PC-3 (cell line): ENCODE measurements around the gene AUTS2. TPM values are rescaled to one million over a fixed set of nuclear protein-coding genes. Genes with fewer than 3 reads are reported as not detected.

Experiments used
- ATAC-seq: fragments of 200-7000 bp; cut with Tn5 transposase; 2 replicates; pipeline ENCODE4 v1.9.1; 2020; ENCODE audit warnings: mild to moderate bottlenecking, moderate library complexity
- BruUV-seq: library from RNA; stranded (reverse); fragments of 400-500 nt; replicated peaks from 2 replicates; lab custom pipeline; 2021; lab: Mats Ljungman, UMichigan
- CTCF ChIA-PET: fragments of 300-600 bp; sonication (Branson Sonifier 250); formaldehyde crosslinking; loops from one replicate; lab custom pipeline; 2022; ENCODE audit warnings: antibody characterized with exemption; lab: Charles Lee
- POLR2A ChIA-PET: fragments of 300-600 bp; sonication (Branson Sonifier 250); formaldehyde crosslinking; loops from one replicate; lab custom pipeline; 2022; ENCODE audit warnings: antibody characterized with exemption; ENCODE audit not compliant: unreplicated experiment; lab: Charles Lee
- DNase-seq: peaks from one replicate; pipeline ENCODE4 v3.0.0-alpha.2; 2015
- H2AFZ ChIP-seq: fragments of 300-600 bp; sonication (generic); 2 replicates; pipeline ENCODE4 v1.6.0; 2016; ENCODE audit warnings: antibody characterized with exemption, low read length
- H3F3A ChIP-seq: fragments of 300-600 bp; sonication (generic); one replicate; pipeline ENCODE4 v1.6.0; 2017; ENCODE audit warnings: antibody characterized with exemption, low read length, control low read depth, mild to moderate bottlenecking; ENCODE audit not compliant: unreplicated experiment
- H3K27ac ChIP-seq: fragments of 300-600 bp; sonication (generic); 2 replicates; pipeline ENCODE4 v1.5.1; 2016; ENCODE audit warnings: mild to moderate bottlenecking, low read length
- H3K27me3 ChIP-seq: fragments of 300-600 bp; sonication (generic); 2 replicates; pipeline ENCODE4 v1.6.1; 2016; ENCODE audit warnings: low read length, mixed read lengths
- H3K36me3 ChIP-seq: fragments of 300-600 bp; sonication (generic); 2 replicates; pipeline ENCODE4 v1.6.1; 2016; ENCODE audit warnings: low read depth, mixed run types, low read length, mixed read lengths
- H3K4me1 ChIP-seq: fragments of 300-600 bp; sonication (generic); 2 replicates; pipeline ENCODE4 v1.5.1; 2016; ENCODE audit warnings: low read length; ENCODE audit not compliant: insufficient read depth
- H3K4me2 ChIP-seq: fragments of 300-600 bp; sonication (generic); 2 replicates; pipeline ENCODE4 v1.6.0; 2016; ENCODE audit warnings: low read length
- H3K4me3 ChIP-seq: fragments of 300-600 bp; sonication (generic); 2 replicates; pipeline ENCODE4 v1.5.1; 2016; ENCODE audit warnings: mild to moderate bottlenecking, low read length, mixed read lengths
- H3K79me2 ChIP-seq: fragments of 300-600 bp; sonication (generic); 2 replicates; pipeline ENCODE4 v1.6.1; 2017; ENCODE audit warnings: low read length, mixed read lengths
- H3K9ac ChIP-seq: fragments of 300-600 bp; sonication (generic); 2 replicates; pipeline ENCODE4 v1.6.0; 2016; ENCODE audit warnings: mild to moderate bottlenecking, low read length
- H3K9me2 ChIP-seq: fragments of 300-600 bp; sonication (generic); replicated peaks from 2 replicates; pipeline ENCODE4 v1.6.1; 2016; ENCODE audit warnings: mixed run types, low read length, mixed read lengths
- H3K9me3 ChIP-seq: fragments of 300-600 bp; sonication (generic); 2 replicates; pipeline ENCODE4 v1.6.1; 2016; ENCODE audit warnings: low read length, mixed read lengths
- H4K20me1 ChIP-seq: fragments of 300-600 bp; sonication (generic); 2 replicates; pipeline ENCODE4 v1.6.1; 2016; ENCODE audit warnings: low read length, mixed read lengths
- EZH2 ChIP-seq: fragments of 300-600 bp; sonication (generic); IDR thresholded peaks from one replicate; pipeline ENCODE4 v1.6.1; 2017; ENCODE audit warnings: antibody characterized with exemption, mild to moderate bottlenecking, low read length; ENCODE audit not compliant: unreplicated experiment
- EZH2phosphoT487 ChIP-seq: fragments of 300-600 bp; sonication (generic); IDR thresholded peaks from 2 replicates; pipeline ENCODE4 v1.6.1; 2018; ENCODE audit warnings: mild to moderate bottlenecking, antibody characterized with exemption, low read length, borderline replicate concordance
- intact Hi-C: fragments of 100-400 bp; cut with micrococcal nuclease; formaldehyde crosslinking; loops from 2 replicates; pipeline ENCODE4 v1.9.0; 2023
- total RNA-seq: library from RNA; depleted of rRNA; stranded (reverse); fragments of >200 nt; gene quantifications from 2 replicates; pipeline ENCODE4 v1.2.3, GENCODE V29; 2014
- TF ChIP-seq, protein P1 (sequence below): fragments of 300-600 bp; sonication (generic); conservative IDR thresholded peaks from 2 replicates; pipeline ENCODE4 v1.5.1; 2017; ENCODE audit warnings: antibody characterized with exemption, low read depth, mild to moderate bottlenecking, low read length

The AUTS2 gene
- total RNA-seq, 1 experiment from 2014 or later: not detected

DNA sequence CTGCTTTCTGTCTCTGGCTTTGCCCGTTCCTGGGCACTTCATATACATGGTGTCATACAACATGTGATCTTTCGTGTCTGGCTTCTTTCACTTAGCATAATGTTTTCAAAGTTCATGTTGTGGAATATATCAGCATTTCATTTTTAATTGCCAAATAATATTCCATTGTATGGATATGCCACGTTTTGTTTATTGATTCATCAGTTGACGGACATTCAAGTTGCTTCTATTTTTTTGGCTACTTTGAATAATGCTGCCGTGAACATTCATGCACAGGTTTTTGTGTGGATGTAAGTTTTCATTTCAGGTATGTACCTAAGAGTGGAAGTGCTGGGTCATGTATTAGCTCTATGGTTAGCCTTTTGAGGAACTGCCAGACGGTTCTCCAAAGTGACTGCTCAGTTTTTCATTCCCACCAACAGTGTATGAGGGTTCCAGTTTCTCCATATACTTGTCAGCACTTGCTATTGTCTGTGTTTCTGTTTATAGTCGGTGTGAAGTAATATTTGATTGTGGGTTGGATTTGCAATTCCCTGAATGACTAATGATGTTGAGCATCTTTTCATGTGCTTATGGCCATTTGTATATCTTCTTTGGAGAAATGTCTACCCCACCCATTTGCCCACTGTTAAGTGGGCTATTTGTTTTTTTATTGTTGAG, 1132.3 kb downstream of the AUTS2 start:
- intact Hi-C loops: no loop called here
- Histone ChIP-seq H2AFZ (no peak overlapping the region), H3K27me3 (no peaks in the 10 kb centered on the region), H3K9me2 (no peaks in the 10 kb centered on the region), H3K79me2 (no peaks in the 10 kb centered on the region), H3K36me3 (no peaks in the 10 kb centered on the region), H3K27ac (no peak overlapping the region), H3F3A (no peaks in the 10 kb centered on the region), H3K4me2 (no peak overlapping the region), H3K4me1 (no peaks in the 10 kb centered on the region), H3K4me3 (no peak overlapping the region), H4K20me1 (no peaks in the 10 kb centered on the region), H3K9ac (no peak overlapping the region), H3K9me3 (no peaks in the 10 kb centered on the region)
- DNase-seq (no peak), ATAC-seq (no peak)
- TF ChIP-seq EZH2phosphoT487: no peak
- TF ChIP-seq, protein P1, sequence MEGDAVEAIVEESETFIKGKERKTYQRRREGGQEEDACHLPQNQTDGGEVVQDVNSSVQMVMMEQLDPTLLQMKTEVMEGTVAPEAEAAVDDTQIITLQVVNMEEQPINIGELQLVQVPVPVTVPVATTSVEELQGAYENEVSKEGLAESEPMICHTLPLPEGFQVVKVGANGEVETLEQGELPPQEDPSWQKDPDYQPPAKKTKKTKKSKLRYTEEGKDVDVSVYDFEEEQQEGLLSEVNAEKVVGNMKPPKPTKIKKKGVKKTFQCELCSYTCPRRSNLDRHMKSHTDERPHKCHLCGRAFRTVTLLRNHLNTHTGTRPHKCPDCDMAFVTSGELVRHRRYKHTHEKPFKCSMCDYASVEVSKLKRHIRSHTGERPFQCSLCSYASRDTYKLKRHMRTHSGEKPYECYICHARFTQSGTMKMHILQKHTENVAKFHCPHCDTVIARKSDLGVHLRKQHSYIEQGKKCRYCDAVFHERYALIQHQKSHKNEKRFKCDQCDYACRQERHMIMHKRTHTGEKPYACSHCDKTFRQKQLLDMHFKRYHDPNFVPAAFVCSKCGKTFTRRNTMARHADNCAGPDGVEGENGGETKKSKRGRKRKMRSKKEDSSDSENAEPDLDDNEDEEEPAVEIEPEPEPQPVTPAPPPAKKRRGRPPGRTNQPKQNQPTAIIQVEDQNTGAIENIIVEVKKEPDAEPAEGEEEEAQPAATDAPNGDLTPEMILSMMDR: no peak
- no peak for TF ChIP-seq EZH2
- CTCF ChIA-PET: no interaction called here
- BruUV-seq: no TSS peak
- POLR2A ChIA-PET: no interaction called here

DNA sequence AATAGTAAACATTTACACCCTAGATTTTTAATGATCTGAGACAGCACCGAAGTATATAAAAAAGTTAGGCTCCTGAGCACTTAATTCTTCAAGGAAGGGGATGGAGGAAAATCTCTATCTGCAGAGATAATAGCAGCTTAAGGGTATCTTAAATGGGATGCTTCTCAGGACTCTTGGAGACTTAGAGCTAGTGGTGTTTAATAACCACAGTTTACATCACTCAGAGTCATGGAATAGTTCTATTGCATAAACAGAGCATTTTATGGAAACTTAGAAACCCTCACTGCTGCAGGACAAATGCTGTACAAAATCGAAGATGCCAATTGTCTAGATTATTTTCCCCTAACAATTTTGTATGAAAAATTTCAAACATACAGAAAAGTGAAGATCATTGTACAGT, 1134.8 kb downstream of the AUTS2 start:
- no peak for TF ChIP-seq EZH2phosphoT487
- no peak for TF ChIP-seq EZH2
- TF ChIP-seq, protein P1: no peak
- Histone ChIP-seq H3K4me1 (no peaks in the 10 kb centered on the region), H2AFZ (no peak overlapping the region), H3K9ac (no peak overlapping the region), H3K4me2 (no peak overlapping the region), H3K79me2 (no peaks in the 10 kb centered on the region), H3K36me3 (no peaks in the 10 kb centered on the region), H3K4me3 (no peak overlapping the region), H3K9me3 (no peaks in the 10 kb centered on the region), H4K20me1 (no peaks in the 10 kb centered on the region), H3K27me3 (no peaks in the 10 kb centered on the region), H3K9me2 (no peaks in the 10 kb centered on the region), H3F3A (no peaks in the 10 kb centered on the region), H3K27ac (no peak overlapping the region)
- no TSS peak for BruUV-seq
- CTCF ChIA-PET: no interaction called here
- POLR2A ChIA-PET: no interaction called here
- DNase-seq (no peak), ATAC-seq (no peak)
- intact Hi-C loops: no loop called here

DNA sequence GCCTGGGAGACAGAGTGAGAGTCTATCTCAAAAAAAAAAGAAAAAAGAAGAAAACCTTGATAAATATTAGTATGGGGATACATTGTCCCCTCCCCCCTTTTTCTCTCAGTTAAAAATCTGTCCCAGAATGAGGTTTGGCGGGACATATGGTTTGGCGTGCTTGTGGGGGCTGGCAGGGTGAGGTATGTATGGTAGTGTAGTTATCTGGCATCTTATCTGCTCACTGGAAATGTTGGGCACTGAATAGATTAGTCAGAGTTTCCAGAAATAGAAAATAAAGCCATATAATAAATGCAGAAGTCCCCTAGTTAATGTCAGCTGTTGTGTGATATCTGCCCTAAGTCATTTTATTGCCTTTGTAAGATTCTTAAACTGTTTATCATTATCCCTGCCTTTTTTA, 1136.1 kb downstream of the AUTS2 start:
- no peaks in the 10 kb centered on the region for H3K9me2 ChIP-seq
- BruUV-seq: no TSS peak
- no peak overlapping the region for H3K4me2 ChIP-seq
- H3K9ac ChIP-seq: no peak overlapping the region
- H3K4me1 ChIP-seq: no peaks in the 10 kb centered on the region
- ChIA-PET CTCF (no interaction called here), POLR2A (no interaction called here)
- DNase-seq (no peak), ATAC-seq (no peak)
- H3F3A ChIP-seq: no peaks in the 10 kb centered on the region
- H3K79me2 ChIP-seq: no peaks in the 10 kb centered on the region
- intact Hi-C loops: no loop called here
- no peak overlapping the region for H2AFZ ChIP-seq
- no peaks in the 10 kb centered on the region for H3K27me3 ChIP-seq
- H4K20me1 ChIP-seq: no peaks in the 10 kb centered on the region
- H3K4me3 ChIP-seq: no peak overlapping the region
- TF ChIP-seq, protein P1: no peak
- TF ChIP-seq EZH2phosphoT487 (no peak), EZH2 (no peak)
- H3K9me3 ChIP-seq: no peaks in the 10 kb centered on the region
- no peak overlapping the region for H3K27ac ChIP-seq
- H3K36me3 ChIP-seq: no peaks in the 10 kb centered on the region
